Small intestine (tissue), 7 donors: Measurements from ENCODE around the gene TBC1D14. TPM values are rescaled to one million over a fixed set of nuclear protein-coding genes. Genes with fewer than 3 reads are reported as not detected.
"Not testable (repeated sequence)": the region's sequence is repeated elsewhere in the genome, so short reads cannot be mapped to it uniquely, and the experiment has no call there.

Experiments
- DNase-seq, 2 donors: peaks; one replicate each; pipeline versions ENCODE4 v3.0.0 to v3.0.0-alpha.2; 2013
- FAIRE-seq: peaks from 2 replicates; lab custom pipeline; 2012; peaks lifted over from hg19 to GRCh38; lab: Jason Lieb, UNC
- H3K27ac ChIP-seq, 3 donors: one replicate each; pipeline ENCODE4 v1.5.1; 2013; ENCODE audit warnings: low read length in 2 of 3, mild to moderate bottlenecking in 2 of 3, control low read depth in 1 of 3, inconsistent platforms in 1 of 3, low read depth in 1 of 3, moderate library complexity in 1 of 3
- H3K27me3 ChIP-seq, 3 donors: one replicate each; pipeline ENCODE4 v1.6.1; 2013; ENCODE audit warnings: low read length in 3 of 3, inconsistent platforms in 1 of 3; ENCODE audit not compliant: control insufficient read depth in 3 of 3, insufficient read depth in 3 of 3
- H3K36me3 ChIP-seq, 3 donors: one replicate each; pipeline ENCODE4 v1.6.1; 2013; ENCODE audit warnings: low read length in 3 of 3, inconsistent platforms in 1 of 3, low read depth in 1 of 3, mild to moderate bottlenecking in 1 of 3, moderate library complexity in 1 of 3; ENCODE audit not compliant: control insufficient read depth in 3 of 3, insufficient read depth in 2 of 3
- H3K4me1 ChIP-seq, 3 donors: one replicate each; pipeline ENCODE4 v1.6.1; 2013; ENCODE audit warnings: low read length in 2 of 3, inconsistent platforms in 1 of 3, low read depth in 1 of 3, mild to moderate bottlenecking in 1 of 3, moderate library complexity in 1 of 3; ENCODE audit not compliant: control insufficient read depth in 3 of 3, insufficient read depth in 2 of 3
- H3K4me3 ChIP-seq, 3 donors: one replicate each; pipeline ENCODE4 v1.5.1; 2013; ENCODE audit warnings: low read length in 3 of 3, control low read depth in 1 of 3, inconsistent platforms in 1 of 3, low read depth in 1 of 3, mild to moderate bottlenecking in 1 of 3, moderate library complexity in 1 of 3
- H3K9me3 ChIP-seq, 2 donors: one replicate each; pipeline ENCODE4 v1.6.1; 2013; ENCODE audit warnings: low read depth in 1 of 2, low read length in 1 of 2; ENCODE audit not compliant: control insufficient read depth in 2 of 2, insufficient read depth in 1 of 2
- WGBS, 3 donors: extraction: QIAGEN DNeasy Blood & Tissue Kit; methylation state at CpG; one replicate each; pipeline ENCODE4 v1.1.7; 2013; 5-methylcytosine and 5-hydroxymethylcytosine counted together
- polyA plus RNA-seq, 4 donors: library from polyadenylated mRNA; stranded (reverse) in 3 of 4; unstranded in 1 of 4; fragments of 200-250 nt in 3 of 4; fragments of 120-200 nt in 1 of 4; gene quantifications; one replicate each; pipeline versions ENCODE4 v1.2.1 to v1.2.3, GENCODE V29; 2013
- donor health status: healthy with polysubstance abuse.
- donor health status: control.
- donor health status: control.
- donor health status: Bipolar disorder and iron deficiency.
- donor health status: healthy.

Gene TBC1D14
- polyA plus RNA-seq, 4 donors: 16.8 to 57.8 (median 25.2) TPM

DNA sequence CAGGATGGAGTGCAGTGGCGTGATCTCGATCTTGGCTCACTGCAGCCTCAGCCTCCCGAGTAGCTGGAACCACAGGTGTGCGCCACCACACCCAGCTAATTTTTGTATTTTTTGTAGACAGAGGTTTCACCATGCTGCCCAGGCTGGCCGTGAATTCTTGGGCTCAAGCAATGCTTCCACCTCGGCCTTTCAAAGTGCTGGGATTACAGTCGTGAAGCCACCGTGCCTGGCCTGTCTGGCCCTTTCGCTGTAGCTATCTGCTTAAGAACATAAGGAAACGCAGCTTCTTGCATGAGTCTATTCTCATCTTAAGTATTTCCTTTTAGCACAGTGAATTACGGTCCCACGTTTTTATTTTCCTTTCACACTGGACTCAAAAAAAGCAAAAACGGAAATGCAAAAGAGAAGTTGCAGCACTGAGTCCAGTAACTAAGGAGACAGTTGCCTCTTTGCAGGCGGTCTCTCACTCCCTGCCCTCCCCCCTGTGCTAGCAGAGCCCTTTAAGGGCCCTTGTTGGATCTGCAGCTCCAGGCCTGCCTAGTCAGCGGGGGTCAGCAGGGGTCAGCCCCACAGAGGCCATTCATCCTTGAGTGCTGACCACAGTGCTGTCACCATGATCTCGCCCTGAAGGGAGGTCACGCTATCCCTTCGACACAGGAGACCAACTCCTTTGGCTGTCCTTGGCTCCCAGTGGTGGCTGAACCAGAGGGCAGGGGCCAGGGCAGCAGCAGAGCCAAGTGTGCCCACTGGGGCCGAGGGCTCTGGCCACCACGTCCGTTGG lies 21.8 kb upstream of the TBC1D14 start:
- FAIRE-seq (no peak), DNase-seq (no peak)
- no peaks in the 10 kb centered on the region for H3K27me3 ChIP-seq
- 66 to 83% (median 80%) methylated on average over 21 of the region's 21 CpGs for WGBS, 3 donors
- no peak overlapping the region for H3K27ac ChIP-seq
- H3K9me3 ChIP-seq: peaks cover 0 to 11% of the 10 kb centered on the region in 2 donors
- peaks cover 0 to 3% (median 0%) of the 10 kb centered on the region in 3 donors for H3K36me3 ChIP-seq
- peaks cover 1 to 15% (median 10%) of the 10 kb centered on the region in 3 donors for H3K4me1 ChIP-seq
- H3K4me3 ChIP-seq: no peak overlapping the region

DNA sequence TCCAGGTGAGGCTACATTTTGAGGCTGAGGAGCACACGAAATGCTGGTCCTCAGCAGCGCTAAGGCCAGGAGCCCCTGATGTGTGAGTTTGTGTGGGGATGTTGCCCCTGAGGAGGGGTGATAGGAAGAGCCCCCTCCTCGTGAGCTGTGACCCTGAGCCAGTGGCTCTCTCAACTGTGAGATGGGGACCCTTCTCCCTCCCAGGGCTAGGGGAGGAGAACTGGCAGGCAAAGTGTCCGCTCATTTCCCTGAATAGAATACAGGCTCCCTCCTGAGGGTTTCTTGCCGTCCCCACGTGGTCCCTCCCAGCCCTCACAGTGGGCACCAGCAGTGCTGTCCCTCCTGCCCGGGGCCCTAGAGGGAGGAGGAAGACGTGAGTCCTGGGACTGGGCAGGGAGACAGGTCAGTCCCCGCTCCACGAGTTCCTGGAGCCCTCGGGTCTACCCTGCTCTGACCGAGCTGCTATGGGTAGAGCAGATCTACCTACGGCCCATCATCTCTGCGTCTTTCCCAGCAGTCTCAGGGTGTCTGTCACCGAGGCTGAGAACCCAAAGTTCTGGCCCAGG lies 21.0 kb upstream of the TBC1D14 start:
- Histone ChIP-seq H3K27ac (no peak overlapping the region), H3K9me3 (peaks cover 0 to 11% of the 10 kb centered on the region in 2 donors), H3K36me3 (no peaks in the 10 kb centered on the region), H3K27me3 (no peaks in the 10 kb centered on the region), H3K4me3 (no peak overlapping the region), H3K4me1 (peaks cover 4 to 22% (median 12%) of the 10 kb centered on the region in 3 donors)
- DNase-seq (no peak), FAIRE-seq (no peak)
- WGBS, 3 donors: 75 to 85% (median 76%) methylated on average over 15 of the region's 15 CpGs

DNA sequence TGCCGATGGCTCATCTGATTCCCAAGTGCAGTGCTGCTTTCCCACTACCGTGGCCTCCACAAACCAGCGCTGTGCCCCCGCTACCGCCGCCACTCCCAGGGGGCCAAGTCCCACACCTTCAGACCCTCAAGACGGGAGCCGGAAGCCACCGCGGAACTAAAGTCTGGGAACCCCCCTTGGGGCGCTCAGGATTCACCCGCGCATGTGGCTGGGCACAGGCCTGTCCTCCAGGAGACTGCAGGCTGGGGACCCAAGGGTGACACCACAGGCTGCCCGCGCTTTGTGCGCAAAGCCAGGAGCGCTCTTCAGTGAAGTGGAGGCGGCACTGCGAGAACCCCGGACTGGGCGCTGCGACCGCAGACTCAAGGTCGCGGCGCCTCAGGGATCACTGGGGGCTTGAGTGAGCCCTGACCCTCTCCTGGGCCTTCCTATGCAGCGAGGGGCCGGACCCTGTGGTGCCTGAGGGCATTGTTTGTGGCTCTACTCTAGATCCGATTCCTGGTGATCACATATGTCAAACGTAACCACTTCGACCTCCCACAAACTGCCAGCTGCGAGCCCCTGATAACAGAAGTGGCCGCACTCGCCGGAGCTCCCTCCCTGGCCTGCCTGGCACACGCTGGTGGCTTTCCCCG lies 20.4 kb upstream of the TBC1D14 start:
- H3K4me1 ChIP-seq: peaks cover 4 to 27% (median 12%) of the 10 kb centered on the region in 3 donors
- no peak for DNase-seq
- FAIRE-seq: no peak
- no peaks in the 10 kb centered on the region for H3K27me3 ChIP-seq
- H3K9me3 ChIP-seq: peaks cover 0 to 11% of the 10 kb centered on the region in 2 donors
- H3K4me3 ChIP-seq: no peak overlapping the region
- no peaks in the 10 kb centered on the region for H3K36me3 ChIP-seq
- no peak overlapping the region for H3K27ac ChIP-seq
- 90 to 93% (median 92%) methylated on average over 36 to 37 of the region's 37 CpGs for WGBS, 3 donors

DNA sequence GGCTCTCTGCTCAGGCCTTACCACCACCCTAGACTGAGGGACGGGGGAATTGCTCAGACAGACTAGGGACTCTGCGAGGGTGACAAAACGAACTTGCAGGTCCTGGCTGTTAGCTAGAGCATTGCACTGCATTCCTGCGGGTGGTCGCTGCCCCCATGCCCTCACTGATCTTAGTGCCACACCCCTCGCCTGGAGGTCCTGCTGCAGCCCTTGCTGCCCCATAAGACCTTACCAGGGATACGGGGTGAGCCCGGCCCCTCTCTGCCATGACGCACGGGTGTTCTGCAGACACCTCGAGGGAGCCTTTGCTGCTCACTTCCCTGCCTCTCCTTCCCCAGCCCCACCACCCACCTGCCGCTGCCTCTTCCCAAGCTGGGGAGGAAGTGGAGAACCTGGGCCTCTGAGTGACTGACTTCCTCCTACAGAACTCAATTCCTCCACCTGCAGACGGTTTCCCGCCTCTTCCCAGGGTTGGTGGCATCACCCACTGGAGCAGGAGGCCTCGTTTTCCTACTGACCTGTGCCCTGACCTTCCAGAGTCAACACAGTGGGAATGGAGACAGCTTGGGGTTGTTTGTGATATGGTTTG lies 19.8 kb upstream of the TBC1D14 start:
- no peaks in the 10 kb centered on the region for H3K36me3 ChIP-seq
- DNase-seq (no peak), FAIRE-seq (no peak)
- peaks cover 0 to 11% of the 10 kb centered on the region in 2 donors for H3K9me3 ChIP-seq
- no peak overlapping the region for H3K27ac ChIP-seq
- no peaks in the 10 kb centered on the region for H3K27me3 ChIP-seq
- peaks cover 4 to 33% (median 12%) of the 10 kb centered on the region in 3 donors for H3K4me1 ChIP-seq
- no peak overlapping the region for H3K4me3 ChIP-seq
- 91 to 93% (median 92%) methylated on average over 15 of the region's 15 CpGs for WGBS, 3 donors

DNA sequence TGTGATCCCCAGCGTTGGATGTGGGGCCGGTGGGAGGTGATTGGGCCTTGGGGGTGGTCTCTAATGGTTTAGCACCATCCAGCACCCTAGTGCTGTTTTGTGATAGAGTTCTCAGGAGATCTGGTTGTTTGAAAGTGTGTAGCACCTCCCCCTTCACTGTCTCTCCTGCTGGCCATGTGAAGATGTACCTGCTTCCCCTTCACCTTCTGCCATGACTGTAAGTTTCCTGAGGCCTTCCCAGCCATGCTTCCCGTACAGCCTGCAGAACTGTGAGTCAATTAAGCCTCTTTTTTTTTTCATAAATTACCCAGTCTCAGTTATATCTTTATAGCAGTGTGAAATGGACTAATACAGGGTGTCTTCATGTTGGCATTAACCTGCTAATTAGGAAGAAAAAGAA lies 19.3 kb upstream of the TBC1D14 start:
- 95 to 100% (median 100%) methylated on average over 3 of the region's 3 CpGs for WGBS, 3 donors
- Histone ChIP-seq H3K27me3 (no peaks in the 10 kb centered on the region), H3K27ac (no peak overlapping the region), H3K4me3 (no peak overlapping the region), H3K4me1 (peaks cover 4 to 34% (median 12%) of the 10 kb centered on the region in 3 donors), H3K9me3 (peaks cover 0 to 11% of the 10 kb centered on the region in 2 donors), H3K36me3 (no peaks in the 10 kb centered on the region)
- FAIRE-seq (no peak), DNase-seq (no peak)

DNA sequence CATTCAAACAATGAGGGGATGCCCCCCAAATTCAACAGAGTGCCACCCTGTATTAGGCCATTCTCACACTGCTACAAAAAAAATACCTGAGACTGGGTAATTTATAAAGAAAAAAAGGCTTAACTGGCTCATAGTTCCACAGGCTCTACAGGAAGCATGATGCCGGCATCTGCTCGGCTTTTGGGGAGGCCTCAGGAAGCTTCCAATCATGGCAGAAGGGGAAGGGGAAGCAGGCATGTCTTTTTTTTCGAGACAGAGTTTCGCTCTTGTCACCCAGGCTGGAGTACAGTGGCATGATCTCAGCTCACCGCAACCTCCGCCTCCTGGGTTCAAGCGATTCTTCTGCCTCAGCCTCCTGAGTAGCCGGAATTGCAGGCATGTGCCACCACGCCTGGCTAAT lies 18.7 kb upstream of the TBC1D14 start:
- 92 to 96% (median 96%) methylated on average over 9 of the region's 9 CpGs for WGBS, 3 donors
- Histone ChIP-seq H3K9me3 (peaks cover 0 to 11% of the 10 kb centered on the region in 2 donors), H3K4me1 (peaks cover 4 to 34% (median 12%) of the 10 kb centered on the region in 3 donors)
- not testable (repeated sequence) for H3K27ac ChIP-seq, DNase-seq, H3K27me3 ChIP-seq, FAIRE-seq, H3K4me3 ChIP-seq, H3K36me3 ChIP-seq

DNA sequence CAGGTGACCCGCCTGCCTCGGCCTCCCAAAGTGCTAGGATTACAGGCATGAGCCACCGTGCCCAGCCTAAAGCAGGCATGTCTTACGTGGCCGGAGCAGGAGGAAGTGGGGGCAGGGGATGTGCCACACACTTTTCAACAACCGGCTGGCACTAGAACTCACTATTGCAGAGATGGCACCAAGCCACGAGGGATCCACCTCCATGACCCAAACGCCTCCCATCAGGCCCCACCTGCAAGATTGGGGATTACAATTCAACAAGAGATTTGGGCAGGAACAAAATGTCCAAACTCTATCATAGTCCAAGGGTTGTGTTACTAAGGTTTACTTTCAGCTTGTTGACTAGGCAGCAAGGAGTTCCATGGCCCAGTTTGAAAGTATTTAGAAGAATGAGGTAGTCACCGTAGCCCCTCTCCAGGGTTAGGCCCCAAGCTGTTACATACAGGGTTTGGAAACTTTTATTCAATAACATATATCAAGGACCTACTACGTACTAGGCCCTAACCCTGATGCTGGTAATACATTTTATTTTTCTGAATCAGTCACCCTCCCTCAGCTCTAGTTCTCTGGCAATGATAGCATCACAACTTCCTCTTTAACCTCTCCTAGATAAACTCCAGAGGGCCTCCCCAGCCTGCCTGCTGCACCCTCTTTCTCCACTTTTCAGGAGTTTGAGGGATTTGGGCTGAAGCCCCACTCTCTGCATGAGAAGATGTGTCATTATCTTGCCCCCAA lies 18.0 kb upstream of the TBC1D14 start:
- DNase-seq (peak in 1 of 2 donors; percentile 36), FAIRE-seq (no peak)
- H3K9me3 ChIP-seq: peaks cover 0 to 11% of the 10 kb centered on the region in 2 donors
- H3K4me3 ChIP-seq: no peak overlapping the region
- H3K36me3 ChIP-seq: no peaks in the 10 kb centered on the region
- 77 to 80% (median 79%) methylated on average over 10 of the region's 10 CpGs for WGBS, 3 donors
- peaks cover 4 to 34% (median 12%) of the 10 kb centered on the region in 3 donors for H3K4me1 ChIP-seq
- H3K27ac ChIP-seq: peak overlapping the region; percentile 9 to 92 (median 90)
- no peaks in the 10 kb centered on the region for H3K27me3 ChIP-seq
